K562 (cell line): ENCODE data around the gene KNCN. TPM values are rescaled to one million over a fixed set of nuclear protein-coding genes. Genes with fewer than 3 reads are reported as not detected.

Experiments used
- ASH1L ChIP-seq: fragments of 450-650 bp; IDR thresholded peaks from 2 replicates; pipeline ENCODE4 v1.6.1; 2018; ENCODE audit warnings: borderline replicate concordance, mild to moderate bottlenecking, low read depth; ENCODE audit not compliant: partially characterized antibody
- BCL6 ChIP-seq: fragments of 250-450 bp; sonication (Bioruptor Pico); IDR thresholded peaks from 2 replicates; pipeline ENCODE4 v1.4.0; 2020
- BRF1 ChIP-seq: IDR thresholded peaks from 3 replicates; pipeline ENCODE4 v1.6.1; 2011; ENCODE audit warnings: borderline replicate concordance, mild to moderate bottlenecking; ENCODE audit not compliant: insufficient read length; ENCODE audit errors: extremely low read depth
- CBFA2T2 ChIP-seq: fragments of 450-650 bp; conservative IDR thresholded peaks from 2 replicates; pipeline ENCODE4 v1.6.1; 2017; ENCODE audit warnings: mild to moderate bottlenecking
- CTCFL ChIP-seq: IDR thresholded peaks from 2 replicates; pipeline ENCODE4 v1.6.1; 2011; ENCODE audit warnings: borderline replicate concordance, low read depth, mild to moderate bottlenecking, moderate library complexity, low read length; ENCODE audit not compliant: insufficient read depth, poor library complexity, severe bottlenecking
- HNRNPLL ChIP-seq: fragments of 200-400 bp; formaldehyde crosslinking; IDR thresholded peaks from 2 replicates; pipeline ENCODE4 v1.6.1; 2017; ENCODE audit warnings: low read length, low read depth, mild to moderate bottlenecking; ENCODE audit not compliant: poor library complexity, severe bottlenecking
- KDM2B ChIP-seq: fragments of 250-450 bp; sonication (Bioruptor Pico); IDR thresholded peaks from 2 replicates; pipeline ENCODE4 v1.8.0; 2021; ENCODE audit warnings: mild to moderate bottlenecking, moderate library complexity
- KDM4B ChIP-seq, 2 experiments: fragments of 450-650 bp in 1 of 2; sonication (generic) in 1 of 2; IDR thresholded peaks; 2 replicates each; pipeline ENCODE4 v1.6.1; 2016 to 2017; ENCODE audit warnings: borderline replicate concordance in 2 of 2, antibody characterized with exemption in 1 of 2, low read depth in 1 of 2, mild to moderate bottlenecking in 1 of 2
- NCOA4 ChIP-seq: fragments of 450-650 bp; IDR thresholded peaks from 2 replicates; pipeline ENCODE4 v1.6.1; 2018; ENCODE audit warnings: mild to moderate bottlenecking; ENCODE audit not compliant: partially characterized antibody
- PHF20 ChIP-seq: fragments of 450-650 bp; IDR thresholded peaks from 2 replicates; pipeline ENCODE4 v1.6.1; 2018; ENCODE audit not compliant: partially characterized antibody
- PHF21A ChIP-seq: fragments of 450-650 bp; IDR thresholded peaks from 2 replicates; pipeline ENCODE4 v1.6.1; 2017; ENCODE audit warnings: low read depth, borderline replicate concordance
- POLR3G ChIP-seq: IDR thresholded peaks from 2 replicates; pipeline ENCODE4 v1.6.1; 2011; ENCODE audit not compliant: insufficient read length, insufficient replicate concordance; ENCODE audit errors: extremely low read depth
- RBM22 ChIP-seq: fragments of 200-400 bp; formaldehyde crosslinking; IDR thresholded peaks from 2 replicates; pipeline ENCODE4 v1.6.1; 2018; ENCODE audit warnings: low read length, low read depth; ENCODE audit not compliant: poor library complexity, severe bottlenecking
- SAFB2 ChIP-seq: fragments of 200-400 bp; formaldehyde crosslinking; IDR thresholded peaks from 2 replicates; pipeline ENCODE4 v1.6.1; 2018; ENCODE audit warnings: borderline replicate concordance, low read length, low read depth, moderate library complexity; ENCODE audit not compliant: severe bottlenecking
- SRSF3 ChIP-seq: fragments of 200-400 bp; formaldehyde crosslinking; IDR thresholded peaks from 2 replicates; pipeline ENCODE4 v1.6.1; 2016; ENCODE audit warnings: mild to moderate bottlenecking, low read length, moderate library complexity; ENCODE audit not compliant: insufficient read depth
- XRCC4 ChIP-seq: IDR thresholded peaks from one replicate; pipeline ENCODE4 v1.6.1; 2011; ENCODE audit not compliant: insufficient read depth, insufficient read length; ENCODE audit errors: extremely low read depth
- ZC3H8 ChIP-seq: fragments of 450-650 bp; IDR thresholded peaks from 2 replicates; pipeline ENCODE4 v1.6.1; 2017
- ZNF124 ChIP-seq: sonication (generic); formaldehyde crosslinking; IDR thresholded peaks from 2 replicates; pipeline ENCODE4 v1.8.1; 2022; ENCODE audit warnings: missing genetic modification reagents
- polyA plus RNA-seq, 8 experiments: library from polyadenylated mRNA; depleted of rRNA in 4 of 8; stranded (reverse) in 5 of 8; unstranded in 3 of 8; fragments of >200 nt; fragmentation: Nextera tagmentation in 2 of 8; fragmentation: Illumina TruSeq in 1 of 8; extraction: Ambion mirVana in 2 of 8; extraction: Trizol in 1 of 8; gene quantifications; 2 replicates each; pipeline versions ENCODE4 v1.2.1 to v1.2.3, GENCODE V29; 2011 to 2014; ENCODE audit warnings: inconsistent platforms in 1 of 8, missing spikeins in 1 of 8
- total RNA-seq, 7 experiments: library from RNA; depleted of rRNA in 6 of 7; stranded (reverse); fragments of >200 nt in 6 of 7; fragmentation: Illumina TruSeq in 2 of 7; extraction: Trizol in 2 of 7; gene quantifications; 2 replicates each; pipeline versions ENCODE4 v1.2.1 to v1.2.3, GENCODE V29; 2011 to 2021; ENCODE audit warnings: low replicate concordance in 1 of 7
- TF ChIP-seq, protein P1 (sequence below): sonication (generic); formaldehyde crosslinking; IDR thresholded peaks from 2 replicates; pipeline ENCODE4 v1.8.0; 2022; ENCODE audit warnings: mild to moderate bottlenecking, missing genetic modification reagents
- TF ChIP-seq, protein P2 (sequence below): fragments of 450-650 bp; formaldehyde crosslinking; IDR thresholded peaks from 2 replicates; pipeline ENCODE4 v1.4.0; 2022; ENCODE audit warnings: missing genetic modification characterization

KNCN gene
- total and polyA plus RNA-seq, 9 of the 15 experiments (the other 6 are each of a cell fraction or from before 2014, with no cell fraction given), result not detected

GRCh38 chr1:46522184-46522968, 29.1 kb downstream of the KNCN start (continued):
- TF ChIP-seq, protein P1, sequence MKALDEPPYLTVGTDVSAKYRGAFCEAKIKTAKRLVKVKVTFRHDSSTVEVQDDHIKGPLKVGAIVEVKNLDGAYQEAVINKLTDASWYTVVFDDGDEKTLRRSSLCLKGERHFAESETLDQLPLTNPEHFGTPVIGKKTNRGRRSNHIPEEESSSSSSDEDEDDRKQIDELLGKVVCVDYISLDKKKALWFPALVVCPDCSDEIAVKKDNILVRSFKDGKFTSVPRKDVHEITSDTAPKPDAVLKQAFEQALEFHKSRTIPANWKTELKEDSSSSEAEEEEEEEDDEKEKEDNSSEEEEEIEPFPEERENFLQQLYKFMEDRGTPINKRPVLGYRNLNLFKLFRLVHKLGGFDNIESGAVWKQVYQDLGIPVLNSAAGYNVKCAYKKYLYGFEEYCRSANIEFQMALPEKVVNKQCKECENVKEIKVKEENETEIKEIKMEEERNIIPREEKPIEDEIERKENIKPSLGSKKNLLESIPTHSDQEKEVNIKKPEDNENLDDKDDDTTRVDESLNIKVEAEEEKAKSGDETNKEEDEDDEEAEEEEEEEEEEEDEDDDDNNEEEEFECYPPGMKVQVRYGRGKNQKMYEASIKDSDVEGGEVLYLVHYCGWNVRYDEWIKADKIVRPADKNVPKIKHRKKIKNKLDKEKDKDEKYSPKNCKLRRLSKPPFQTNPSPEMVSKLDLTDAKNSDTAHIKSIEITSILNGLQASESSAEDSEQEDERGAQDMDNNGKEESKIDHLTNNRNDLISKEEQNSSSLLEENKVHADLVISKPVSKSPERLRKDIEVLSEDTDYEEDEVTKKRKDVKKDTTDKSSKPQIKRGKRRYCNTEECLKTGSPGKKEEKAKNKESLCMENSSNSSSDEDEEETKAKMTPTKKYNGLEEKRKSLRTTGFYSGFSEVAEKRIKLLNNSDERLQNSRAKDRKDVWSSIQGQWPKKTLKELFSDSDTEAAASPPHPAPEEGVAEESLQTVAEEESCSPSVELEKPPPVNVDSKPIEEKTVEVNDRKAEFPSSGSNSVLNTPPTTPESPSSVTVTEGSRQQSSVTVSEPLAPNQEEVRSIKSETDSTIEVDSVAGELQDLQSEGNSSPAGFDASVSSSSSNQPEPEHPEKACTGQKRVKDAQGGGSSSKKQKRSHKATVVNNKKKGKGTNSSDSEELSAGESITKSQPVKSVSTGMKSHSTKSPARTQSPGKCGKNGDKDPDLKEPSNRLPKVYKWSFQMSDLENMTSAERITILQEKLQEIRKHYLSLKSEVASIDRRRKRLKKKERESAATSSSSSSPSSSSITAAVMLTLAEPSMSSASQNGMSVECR, result no peak
- no peak for TF ChIP-seq NCOA4
- TF ChIP-seq PHF21A, result 0 out of 2 replicates have a peak, but pooled peaks have one; percentile 78
- no peak for TF ChIP-seq RBM22
- TF ChIP-seq CTCFL, result no peak
- no peak for TF ChIP-seq BRF1
- peak; percentile 94 for TF ChIP-seq CBFA2T2
- TF ChIP-seq SAFB2, result no peak
- TF ChIP-seq ASH1L, result no peak
- TF ChIP-seq, protein P2, sequence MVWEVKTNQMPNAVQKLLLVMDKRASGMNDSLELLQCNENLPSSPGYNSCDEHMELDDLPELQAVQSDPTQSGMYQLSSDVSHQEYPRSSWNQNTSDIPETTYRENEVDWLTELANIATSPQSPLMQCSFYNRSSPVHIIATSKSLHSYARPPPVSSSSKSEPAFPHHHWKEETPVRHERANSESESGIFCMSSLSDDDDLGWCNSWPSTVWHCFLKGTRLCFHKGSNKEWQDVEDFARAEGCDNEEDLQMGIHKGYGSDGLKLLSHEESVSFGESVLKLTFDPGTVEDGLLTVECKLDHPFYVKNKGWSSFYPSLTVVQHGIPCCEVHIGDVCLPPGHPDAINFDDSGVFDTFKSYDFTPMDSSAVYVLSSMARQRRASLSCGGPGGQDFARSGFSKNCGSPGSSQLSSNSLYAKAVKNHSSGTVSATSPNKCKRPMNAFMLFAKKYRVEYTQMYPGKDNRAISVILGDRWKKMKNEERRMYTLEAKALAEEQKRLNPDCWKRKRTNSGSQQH, result no peak
- no peak for TF ChIP-seq KDM4B (IDR thresholded peaks at IDR 0.05; ENCODE audit: borderline replicate concordance in 2 of 2, low read depth in 1 of 2)
- TF ChIP-seq HNRNPLL, result no peak
- no peak for TF ChIP-seq POLR3G
- no peak for TF ChIP-seq XRCC4
- TF ChIP-seq KDM2B (CRISPR knock-in tag), result no peak
- peak; percentile 94 for TF ChIP-seq BCL6 (CRISPR knock-in tag)
- no peak for TF ChIP-seq SRSF3
- TF ChIP-seq ZNF124 (CRISPR knock-in tag), result no peak
- no peak for TF ChIP-seq ZC3H8
- no peak for TF ChIP-seq PHF20
